H1 (cell line): ENCODE measurements around the gene LTBP3. TPM values are rescaled to one million over a fixed set of nuclear protein-coding genes. Genes with fewer than 3 reads are reported as not detected.
"Not testable (repeated sequence)": the region's sequence is repeated elsewhere in the genome, so short reads cannot be mapped to it uniquely, and the experiment has no call there.

Experiments
- CTCF ChIA-PET: fragments of 300-600 bp; sonication (Branson Sonifier 250); formaldehyde crosslinking; loops from one replicate; lab custom pipeline; 2021; ENCODE audit not compliant: partially characterized antibody; lab: Charles Lee
- POLR2A ChIA-PET: fragments of 300-600 bp; sonication (Branson Sonifier 250); formaldehyde crosslinking; loops from one replicate; lab custom pipeline; 2021; ENCODE audit warnings: inconsistent platforms; ENCODE audit not compliant: partially characterized antibody; lab: Charles Lee
- DNase-seq, 2 experiments: peaks; one replicate each; pipeline versions ENCODE4 v3.0.0 to v3.0.0-alpha.2; 2010 to 2022; ENCODE audit warnings: low spot score in 2 of 2, low read depth in 1 of 2, mixed read lengths in 1 of 2
- FAIRE-seq: peaks from 2 replicates; lab custom pipeline; 2011; peaks lifted over from hg19 to GRCh38; lab: Jason Lieb, UNC
- H2AFZ ChIP-seq: 2 replicates; pipeline ENCODE4 v1.8.1; 2012; ENCODE audit warnings: low read length, inconsistent platforms
- H2AK5ac ChIP-seq: 2 replicates; pipeline ENCODE4 v1.6.1; 2013; ENCODE audit warnings: low read depth, low read length
- H2BK120ac ChIP-seq: replicated peaks from 2 replicates; pipeline ENCODE3; 2013; ENCODE audit warnings: low read depth, low read length, inconsistent platforms
- H2BK12ac ChIP-seq: 2 replicates; pipeline ENCODE4 v1.6.1; 2013; ENCODE audit warnings: low read depth, low read length
- H2BK15ac ChIP-seq: 2 replicates; pipeline ENCODE4 v1.6.1; 2013; ENCODE audit warnings: low read length
- H2BK20ac ChIP-seq: 2 replicates; pipeline ENCODE4 v1.6.1; 2013; ENCODE audit warnings: low read length
- H2BK5ac ChIP-seq: 2 replicates; pipeline ENCODE4 v1.6.1; 2013; ENCODE audit warnings: low read depth, low read length
- H3K14ac ChIP-seq: 2 replicates; pipeline ENCODE4 v1.6.1; 2013; ENCODE audit warnings: inconsistent platforms; ENCODE audit not compliant: insufficient read length
- H3K18ac ChIP-seq: 2 replicates; pipeline ENCODE4 v1.6.1; 2013; ENCODE audit warnings: low read length; ENCODE audit errors: extremely low read depth
- H3K23ac ChIP-seq: 2 replicates; pipeline ENCODE4 v1.6.1; 2013; ENCODE audit warnings: inconsistent platforms; ENCODE audit not compliant: insufficient read length
- H3K23me2 ChIP-seq: 2 replicates; pipeline ENCODE4 v1.6.1; 2013; ENCODE audit warnings: low read depth, low read length
- H3K27ac ChIP-seq: 2 replicates; pipeline ENCODE4 v1.6.1; 2011; ENCODE audit warnings: low read depth, low read length, inconsistent platforms
- H3K27me3 ChIP-seq, 4 experiments: replicated peaks in 1 of 4; 1 replicate in 1 of 4; 2 replicates in 3 of 4; pipeline versions ENCODE4 v1.6.1 to v1.8.1; 2011 to 2013; ENCODE audit warnings: low read length in 3 of 4, mild to moderate bottlenecking in 3 of 4, inconsistent platforms in 2 of 4, mixed read lengths in 2 of 4, moderate library complexity in 1 of 4; ENCODE audit not compliant: control insufficient read depth in 3 of 4, insufficient read depth in 3 of 4; ENCODE audit errors: extremely low read depth in 1 of 4
- H3K36me3 ChIP-seq, 4 experiments: 2 replicates each; pipeline versions ENCODE4 v1.6.1 to v1.8.1; 2011 to 2013; ENCODE audit warnings: mild to moderate bottlenecking in 4 of 4, low read length in 3 of 4, moderate library complexity in 2 of 4, control low read depth in 1 of 4, inconsistent platforms in 1 of 4; ENCODE audit not compliant: insufficient read depth in 4 of 4, control insufficient read depth in 2 of 4
- H3K4ac ChIP-seq: replicated peaks from 2 replicates; pipeline ENCODE3; 2013; ENCODE audit warnings: low read length, low read depth, mixed read lengths, inconsistent platforms; ENCODE audit not compliant: insufficient read length
- H3K4me1 ChIP-seq, 4 experiments: replicated peaks in 1 of 4; 1 replicate in 1 of 4; 2 replicates in 3 of 4; pipeline versions ENCODE4 v1.6.1 to v1.8.1; 2011 to 2013; ENCODE audit warnings: low read length in 3 of 4, inconsistent platforms in 2 of 4, mixed read lengths in 1 of 4; ENCODE audit not compliant: insufficient read depth in 4 of 4, control insufficient read depth in 3 of 4
- H3K4me2 ChIP-seq, 2 experiments: 2 replicates each; pipeline versions ENCODE4 v1.6.1 to v1.8.1; 2011 to 2013; ENCODE audit warnings: low read depth in 2 of 2, low read length in 2 of 2, control low read depth in 1 of 2, inconsistent platforms in 1 of 2, mild to moderate bottlenecking in 1 of 2; ENCODE audit not compliant: insufficient read depth in 1 of 2
- H3K4me3 ChIP-seq, 4 experiments: fragments of 200-600, 300-600 bp in 1 of 4; sonication (generic), shearing (Covaris generic), sonication (Bioruptor Twin) in 1 of 4; 2 replicates each; pipeline versions ENCODE4 v1.5.1 to v1.8.1; 2011 to 2016; ENCODE audit warnings: low read length in 4 of 4, low read depth in 3 of 4, control low read depth in 2 of 4, inconsistent platforms in 2 of 4, mild to moderate bottlenecking in 2 of 4, mixed read lengths in 1 of 4, moderate library complexity in 1 of 4; ENCODE audit not compliant: insufficient read depth in 2 of 4; ENCODE audit errors: extremely low read depth in 1 of 4
- H3K56ac ChIP-seq: replicated peaks from 2 replicates; pipeline ENCODE3; 2013; ENCODE audit warnings: low read depth, mild to moderate bottlenecking, mixed read lengths, low read length, inconsistent platforms; ENCODE audit not compliant: insufficient read length
- H3K79me1 ChIP-seq: 2 replicates; pipeline ENCODE4 v1.6.1; 2013; ENCODE audit warnings: low read depth, low read length, control low read depth
- H3K79me2 ChIP-seq, 2 experiments: 2 replicates each; pipeline versions ENCODE4 v1.6.1 to v1.8.1; 2012 to 2013; ENCODE audit warnings: low read length in 2 of 2, mild to moderate bottlenecking in 2 of 2, inconsistent platforms in 1 of 2; ENCODE audit not compliant: insufficient read depth in 2 of 2, control insufficient read depth in 1 of 2
- H3K9ac ChIP-seq, 4 experiments: replicated peaks in 1 of 4; 1 replicate in 1 of 4; 2 replicates in 3 of 4; pipeline versions ENCODE4 v1.6.1 to v1.8.1; 2011 to 2013; ENCODE audit warnings: low read depth in 3 of 4, low read length in 3 of 4, control low read depth in 2 of 4, mild to moderate bottlenecking in 2 of 4, moderate library complexity in 2 of 4, inconsistent platforms in 1 of 4; ENCODE audit errors: extremely low read depth in 1 of 4
- H3K9me3 ChIP-seq, 2 experiments: 2 replicates each; pipeline versions ENCODE4 v1.6.1 to v1.8.1; 2012 to 2013; ENCODE audit warnings: mild to moderate bottlenecking in 2 of 2, moderate library complexity in 2 of 2, control low read depth in 1 of 2, inconsistent platforms in 1 of 2, low read depth in 1 of 2, low read length in 1 of 2, mixed read lengths in 1 of 2; ENCODE audit not compliant: insufficient read depth in 2 of 2
- H4K20me1 ChIP-seq, 2 experiments: replicated peaks in 1 of 2; 2 replicates each; pipeline versions ENCODE3 to v1.8.1; 2011 to 2013; ENCODE audit warnings: inconsistent platforms in 2 of 2, low read length in 2 of 2, mild to moderate bottlenecking in 1 of 2; ENCODE audit not compliant: insufficient read depth in 2 of 2, control insufficient read depth in 1 of 2
- H4K5ac ChIP-seq: 2 replicates; pipeline ENCODE4 v1.6.1; 2013; ENCODE audit warnings: low read length, low read depth, mixed read lengths, inconsistent platforms; ENCODE audit not compliant: insufficient read length
- H4K8ac ChIP-seq: 2 replicates; pipeline ENCODE4 v1.8.0; 2013; ENCODE audit warnings: mild to moderate bottlenecking, moderate library complexity, low read length, inconsistent platforms; ENCODE audit not compliant: insufficient read depth; ENCODE audit errors: extremely low read depth
- H4K91ac ChIP-seq: replicated peaks from 2 replicates; pipeline ENCODE3; 2013; ENCODE audit warnings: low read length, mixed read lengths, inconsistent platforms; ENCODE audit not compliant: insufficient read length
- GABPA ChIP-seq: IDR thresholded peaks from 2 replicates; pipeline ENCODE4 v1.6.1; 2011; ENCODE audit warnings: mild to moderate bottlenecking, low read length, moderate library complexity, borderline replicate concordance; ENCODE audit not compliant: insufficient read depth
- JUND ChIP-seq: IDR thresholded peaks from 2 replicates; pipeline ENCODE4 v1.6.1; 2011; ENCODE audit warnings: mild to moderate bottlenecking, improper control_type of control experiment, low read length
- KDM4A ChIP-seq: IDR thresholded peaks from one replicate; pipeline ENCODE4 v1.7.1; 2012; ENCODE audit warnings: low read depth, mild to moderate bottlenecking, moderate library complexity, low read length, inconsistent platforms; ENCODE audit not compliant: severe bottlenecking
- RAD21 ChIP-seq, 2 experiments: IDR thresholded peaks in 1 of 2; conservative IDR thresholded peaks in 1 of 2; 2 replicates each; pipeline ENCODE4 v1.6.1; 2011; ENCODE audit warnings: low read depth in 2 of 2, low read length in 2 of 2, improper control_type of control experiment in 1 of 2, inconsistent platforms in 1 of 2, mild to moderate bottlenecking in 1 of 2, moderate library complexity in 1 of 2
- RFX5 ChIP-seq: IDR thresholded peaks from 2 replicates; pipeline ENCODE4 v1.6.1; 2011; ENCODE audit warnings: low read depth, low read length, improper control_type of control experiment, borderline replicate concordance
- RXRA ChIP-seq: IDR thresholded peaks from 2 replicates; pipeline ENCODE4 v1.6.1; 2011; ENCODE audit warnings: low read depth, mild to moderate bottlenecking, low read length, moderate library complexity; ENCODE audit not compliant: insufficient read depth
- SIN3A ChIP-seq, 2 experiments: IDR thresholded peaks in 1 of 2; conservative IDR thresholded peaks in 1 of 2; 2 replicates each; pipeline ENCODE4 v1.6.1; 2011 to 2012; ENCODE audit warnings: low read length in 2 of 2, improper control_type of control experiment in 1 of 2, low read depth in 1 of 2, mild to moderate bottlenecking in 1 of 2
- TAF1 ChIP-seq: IDR thresholded peaks from 2 replicates; pipeline ENCODE4 v1.6.1; 2011; ENCODE audit warnings: mild to moderate bottlenecking, low read depth, low read length
- WGBS, 2 experiments: shearing (Covaris generic) in 1 of 2; methylation state at CpG; one replicate each; pipeline versions ENCODE4 v1.1.6 to v1.1.7; 2013 to 2015; ENCODE audit warnings: low lambda C conversion rate in 2 of 2, mixed read lengths in 2 of 2, inconsistent platforms in 1 of 2, low coverage in 1 of 2, missing lambda C conversion rate in 1 of 2; ENCODE audit not compliant: insufficient replicate concordance in 2 of 2, insufficient coverage in 1 of 2, insufficient read length in 1 of 2; ENCODE audit errors: extremely low coverage in 1 of 2, missing lambda C conversion rate in 1 of 2; 5-methylcytosine and 5-hydroxymethylcytosine counted together
- polyA plus RNA-seq, 7 experiments: library from polyadenylated mRNA; depleted of rRNA in 3 of 7; stranded (reverse) in 5 of 7; unstranded in 2 of 7; fragments of >200 nt in 5 of 7; fragments of 200-250 nt in 2 of 7; gene quantifications; 1 replicate in 5 of 7; 2 replicates in 1 of 7; 4 replicates in 1 of 7; pipeline versions ENCODE4 v1.2.1 to v1.2.3, GENCODE V29; 2011 to 2013; ENCODE audit warnings: missing spikeins in 2 of 7, mixed read lengths in 2 of 7
- total RNA-seq: library from RNA; stranded (reverse); fragmentation: NEBNext Ultra II Directional; extraction: Animal tissue kit (Norgen Biotek cat#: 25700); gene quantifications from 2 replicates; pipeline ENCODE4 v1.2.1, GENCODE V29; 2021

Gene LTBP3
- total and polyA plus RNA-seq, 2 of the 8 experiments (the other 6 are each of a cell fraction or from before 2014, with no cell fraction given): 12.8 to 17.8 TPM

- TF ChIP-seq JUND (no peak), SIN3A (conservative IDR thresholded peaks at IDR 0.05 in 1 of 2, IDR thresholded peaks at IDR 0.05 in 1 of 2; ENCODE audit: low read depth in 1 of 2, low read length in 2 of 2) (no peak), TAF1 (no peak), KDM4A (no peak), GABPA (no peak), RXRA (no peak), RAD21 (IDR thresholded peaks at IDR 0.05 in 1 of 2, conservative IDR thresholded peaks at IDR 0.05 in 1 of 2; ENCODE audit: low read depth in 2 of 2, low read length in 2 of 2) (no peak), RFX5 (no peak)
Measured at GRCh38 chr11:65524014-65524740, 34.0 kb downstream of the LTBP3 start (continued).

GRCh38 chr11:65523631-65523968, 34.6 kb downstream of the LTBP3 start:
- H4K91ac ChIP-seq, H3K23ac ChIP-seq, H3K79me2 ChIP-seq, FAIRE-seq, H2AFZ ChIP-seq, H2BK5ac ChIP-seq, H3K27me3 ChIP-seq, H4K5ac ChIP-seq, H3K14ac ChIP-seq, H3K9me3 ChIP-seq, H3K79me1 ChIP-seq, H2BK120ac ChIP-seq, H3K36me3 ChIP-seq, H2BK12ac ChIP-seq, H2BK15ac ChIP-seq, DNase-seq, H3K9ac ChIP-seq, H2BK20ac ChIP-seq, H3K56ac ChIP-seq, H4K8ac ChIP-seq, H3K27ac ChIP-seq, H3K18ac ChIP-seq, H3K4me3 ChIP-seq: not testable (repeated sequence)
- peak overlapping the region; percentile 78 for H3K4ac ChIP-seq
- H3K4me2 ChIP-seq: peak overlapping the region in 1 of 2 experiments; percentile 85; a peak in 1 of 4 replicates
- WGBS, 2 experiments: 98% methylated on average over 7 of the region's 7 CpGs; no CpG with 5 or more reads in 1 of the 2 experiments
- POLR2A ChIA-PET: interaction anchor here (1.6 to 7.7 kb wide), 4 partner anchors 16 to 100 kb away, joined by 3 to 87 read pairs (median 34); partner anchors contain the start of genes MALAT1 and NEAT1
- peaks cover 0 to 14% (median 8%) of the 10 kb centered on the region in 4 experiments; a peak in 5 of 7 replicates for H3K4me1 ChIP-seq
- CTCF ChIA-PET: interaction anchor here (2.4 kb wide), 1 partner anchor 47 kb away, joined by 10 read pairs; the partner anchor contains the start of gene ZNRD2
- 0 out of 2 replicates have a peak overlapping the region, but pooled peaks have one; percentile 24 for H2AK5ac ChIP-seq
- H3K23me2 ChIP-seq: peaks cover 13% of the 10 kb centered on the region
- H4K20me1 ChIP-seq: peaks cover 0 to 12% of the 10 kb centered on the region in 2 experiments
